ENCODE data around the gene MANEA.
A peak's percentile ranks its signal among the peaks of the same experiment; 100 is the strongest.

MANEA gene

GRCh38 chr6:95614094-95614493 lies 36.8 kb downstream of the MANEA start:
- TF ChIP-seq, protein P1, sequence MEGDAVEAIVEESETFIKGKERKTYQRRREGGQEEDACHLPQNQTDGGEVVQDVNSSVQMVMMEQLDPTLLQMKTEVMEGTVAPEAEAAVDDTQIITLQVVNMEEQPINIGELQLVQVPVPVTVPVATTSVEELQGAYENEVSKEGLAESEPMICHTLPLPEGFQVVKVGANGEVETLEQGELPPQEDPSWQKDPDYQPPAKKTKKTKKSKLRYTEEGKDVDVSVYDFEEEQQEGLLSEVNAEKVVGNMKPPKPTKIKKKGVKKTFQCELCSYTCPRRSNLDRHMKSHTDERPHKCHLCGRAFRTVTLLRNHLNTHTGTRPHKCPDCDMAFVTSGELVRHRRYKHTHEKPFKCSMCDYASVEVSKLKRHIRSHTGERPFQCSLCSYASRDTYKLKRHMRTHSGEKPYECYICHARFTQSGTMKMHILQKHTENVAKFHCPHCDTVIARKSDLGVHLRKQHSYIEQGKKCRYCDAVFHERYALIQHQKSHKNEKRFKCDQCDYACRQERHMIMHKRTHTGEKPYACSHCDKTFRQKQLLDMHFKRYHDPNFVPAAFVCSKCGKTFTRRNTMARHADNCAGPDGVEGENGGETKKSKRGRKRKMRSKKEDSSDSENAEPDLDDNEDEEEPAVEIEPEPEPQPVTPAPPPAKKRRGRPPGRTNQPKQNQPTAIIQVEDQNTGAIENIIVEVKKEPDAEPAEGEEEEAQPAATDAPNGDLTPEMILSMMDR (IDR thresholded peaks at IDR 0.05; ENCODE audit: low read depth, low read length) = no peak
- H3K36me3 ChIP-seq = no peaks in the 10 kb centered on the region

GRCh38 chr6:95629551-95629950 lies 52.2 kb downstream of the MANEA start:
- TF ChIP-seq, protein P1 (IDR thresholded peaks at IDR 0.05; ENCODE audit: low read depth, low read length) = no peak
- no peaks in the 10 kb centered on the region for H3K27me3 ChIP-seq (ENCODE audit: insufficient read depth, low read depth, severe bottlenecking)
- H3K36me3 ChIP-seq = no peaks in the 10 kb centered on the region
- H3K27ac ChIP-seq = no peak overlapping the region
- no peak overlapping the region for H3K4me3 ChIP-seq (ENCODE audit: low read depth, low read length)
- no peak for DNase-seq
- no peaks in the 10 kb centered on the region for H3K9me3 ChIP-seq (ENCODE audit: severe bottlenecking)

More at GRCh38 chr6:95614094-95614493, 36.8 kb downstream of the MANEA start:
- no peaks in the 10 kb centered on the region for H3K27me3 ChIP-seq (ENCODE audit: insufficient read depth, low read depth, severe bottlenecking)
- H3K27ac ChIP-seq = no peak overlapping the region
- no peak overlapping the region for H3K4me3 ChIP-seq (ENCODE audit: low read depth, low read length)
- no peak for DNase-seq
- H3K9me3 ChIP-seq (ENCODE audit: severe bottlenecking) = no peaks in the 10 kb centered on the region

DNA sequence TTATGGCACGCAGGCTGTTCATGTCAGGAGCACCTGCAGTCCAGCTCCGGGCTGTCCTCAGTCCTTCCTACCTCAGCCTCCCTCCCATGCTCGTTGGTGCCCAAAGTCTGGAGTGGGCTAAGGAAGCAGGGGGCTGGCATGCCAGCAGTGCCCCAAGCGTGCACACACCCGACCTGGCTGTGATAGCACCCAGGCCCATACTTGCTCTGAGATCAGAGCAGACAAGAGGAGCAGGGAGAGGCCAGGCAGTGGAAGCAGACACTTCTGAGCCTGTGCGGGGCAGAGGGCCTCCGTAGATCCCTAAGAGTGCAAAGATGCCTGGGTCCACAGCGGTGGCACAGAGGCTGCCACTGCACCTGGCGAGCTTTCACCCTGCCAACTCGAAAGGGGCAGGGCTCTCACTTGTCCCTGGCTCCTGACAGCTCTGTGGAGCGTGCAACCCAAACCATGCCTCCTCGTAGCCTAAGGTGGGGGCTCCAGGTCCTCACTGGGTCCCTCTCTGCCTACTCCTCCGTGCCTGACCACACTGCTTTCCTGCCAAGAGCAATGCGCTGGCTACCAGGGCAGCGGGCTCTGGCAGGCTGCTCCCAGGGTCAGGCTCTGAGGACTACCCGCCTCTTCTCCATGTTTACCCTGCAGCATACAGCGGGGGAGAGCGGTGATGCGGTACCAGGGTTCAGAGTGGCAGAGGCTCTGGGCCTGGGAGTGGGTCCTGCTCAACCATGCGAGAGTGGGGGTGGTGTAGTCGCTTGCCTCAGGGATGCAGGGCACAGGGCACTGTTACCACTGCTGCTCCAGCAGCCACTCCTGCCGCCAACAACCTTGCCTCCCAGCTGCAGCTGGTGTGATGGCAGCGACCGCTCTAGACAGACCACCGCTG lies 59.5 kb downstream of the MANEA start:
- TF ChIP-seq, protein P1 (IDR thresholded peaks at IDR 0.05; ENCODE audit: low read depth, low read length) = no peak
- DNase-seq = no peak
- Histone ChIP-seq H3K36me3 (no peaks in the 10 kb centered on the region), H3K27ac (no peak overlapping the region), H3K4me3 (ENCODE audit: low read depth, low read length) (no peak overlapping the region), H3K9me3 (ENCODE audit: severe bottlenecking) (no peaks in the 10 kb centered on the region), H3K27me3 (ENCODE audit: insufficient read depth, low read depth, severe bottlenecking) (no peaks in the 10 kb centered on the region)

DNA sequence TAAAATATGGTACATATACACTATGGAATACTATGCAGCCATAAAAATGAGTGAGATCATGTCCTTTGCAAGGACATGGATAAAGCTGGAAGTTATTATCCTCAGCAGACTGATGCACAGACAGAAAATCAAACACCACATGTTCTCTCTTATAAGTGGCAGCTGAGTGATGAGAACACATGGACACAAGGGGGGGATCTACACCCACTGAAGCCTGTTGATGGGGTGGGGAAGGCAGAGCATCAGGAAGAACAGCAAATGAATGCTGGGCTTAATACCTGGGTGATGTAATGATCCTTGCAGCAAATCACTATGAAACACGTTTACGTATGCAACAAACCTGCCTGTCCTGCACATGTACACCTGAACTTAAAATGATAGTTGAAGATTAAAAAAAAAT lies 71.3 kb downstream of the MANEA start:
- no peaks in the 10 kb centered on the region for H3K9me3 ChIP-seq (ENCODE audit: severe bottlenecking)
- no peaks in the 10 kb centered on the region for H3K36me3 ChIP-seq
- H3K27ac ChIP-seq = no peak overlapping the region
- no peak overlapping the region for H3K4me3 ChIP-seq (ENCODE audit: low read depth, low read length)
- TF ChIP-seq, protein P1 (IDR thresholded peaks at IDR 0.05; ENCODE audit: low read depth, low read length) = peak; percentile 29; the same call in 1 of the 2 replicates
- DNase-seq = peak; percentile 24
- H3K27me3 ChIP-seq (ENCODE audit: insufficient read depth, low read depth, severe bottlenecking) = no peaks in the 10 kb centered on the region

- H3K36me3 ChIP-seq = no peaks in the 10 kb centered on the region
- H3K9me3 ChIP-seq (ENCODE audit: severe bottlenecking) = no peaks in the 10 kb centered on the region
- DNase-seq = no peak
- no peak overlapping the region for H3K27ac ChIP-seq
- H3K4me3 ChIP-seq (ENCODE audit: low read depth, low read length) = no peak overlapping the region
- H3K27me3 ChIP-seq (ENCODE audit: insufficient read depth, low read depth, severe bottlenecking) = no peaks in the 10 kb centered on the region
- TF ChIP-seq, protein P1 (IDR thresholded peaks at IDR 0.05; ENCODE audit: low read depth, low read length) = no peak
Measured at GRCh38 chr6:95649451-95649850, 72.1 kb downstream of the MANEA start.
